Stimulated activated CD8-positive, alpha-beta memory T cell treated with anti-CD3 and anti-CD28 coated beads, Interleukin-2, amount 100 ng/mL, for 48 hours (primary cell): ENCODE data around the gene EMC1.
"Not testable (repeated sequence)": the region's sequence is repeated elsewhere in the genome, so short reads cannot be mapped to it uniquely, and the experiment has no call there.

Experiments used
- DNase-seq, 2 donors: peaks; one replicate each; pipeline ENCODE4 v3.0.0-alpha.2; 2020; ENCODE audit warnings: low read depth in 2 of 2

EMC1 gene

DNA sequence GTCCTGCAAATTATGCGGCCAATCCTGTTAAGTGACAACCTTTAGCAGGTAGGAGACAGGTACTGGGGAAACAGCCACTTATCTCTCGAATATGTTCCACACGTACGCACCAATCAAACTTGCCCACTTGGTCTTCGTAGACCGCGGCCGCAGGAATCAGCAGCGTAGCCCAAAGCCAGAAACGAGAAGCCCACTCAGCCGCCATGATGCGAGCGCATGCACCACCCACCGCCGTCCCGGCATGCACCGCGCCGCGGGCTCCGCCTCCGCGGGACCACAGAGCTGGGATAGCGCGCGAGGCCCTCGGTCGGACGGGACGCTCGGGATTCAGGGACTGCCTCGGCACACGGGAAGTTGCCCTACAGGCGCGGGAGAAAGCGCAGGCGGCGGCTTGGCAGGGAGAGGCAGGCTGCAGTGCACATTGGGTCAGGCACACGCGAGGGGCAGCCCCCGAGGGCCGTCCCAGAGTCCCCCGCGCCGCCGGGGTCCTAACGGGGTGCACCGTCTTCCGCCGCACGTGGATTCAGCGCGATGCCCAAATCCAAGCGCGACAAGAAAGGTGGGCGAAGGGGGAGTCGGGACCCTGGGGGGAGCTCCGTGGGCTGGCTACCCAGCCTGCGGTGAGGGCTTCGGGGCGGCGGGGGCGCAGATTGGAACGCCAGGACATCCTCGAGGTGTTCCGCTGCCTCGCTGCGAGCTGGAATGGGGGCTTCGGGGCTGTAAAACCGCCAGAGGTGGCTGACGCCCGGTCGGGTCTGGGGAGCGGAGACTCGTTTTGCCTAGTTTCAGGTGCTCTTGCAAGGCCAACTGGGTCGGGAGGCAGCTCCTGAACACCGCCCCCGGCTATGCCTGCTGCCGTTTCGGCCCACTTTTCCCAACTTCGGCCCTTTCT lies at the start of gene EMC1, which contains the start of gene MRTO4:
Gene EMC1 (minus strand): TSS at position 220 of the 892 bp plus-strand sequence. CDS start 15 bp downstream, at position 205.
Gene MRTO4 (plus strand): TSS at position 501 of the 892 bp plus-strand sequence. CDS start 31 bp downstream, at position 532.
- DNase-seq = peak; percentile 85 to 93

DNA sequence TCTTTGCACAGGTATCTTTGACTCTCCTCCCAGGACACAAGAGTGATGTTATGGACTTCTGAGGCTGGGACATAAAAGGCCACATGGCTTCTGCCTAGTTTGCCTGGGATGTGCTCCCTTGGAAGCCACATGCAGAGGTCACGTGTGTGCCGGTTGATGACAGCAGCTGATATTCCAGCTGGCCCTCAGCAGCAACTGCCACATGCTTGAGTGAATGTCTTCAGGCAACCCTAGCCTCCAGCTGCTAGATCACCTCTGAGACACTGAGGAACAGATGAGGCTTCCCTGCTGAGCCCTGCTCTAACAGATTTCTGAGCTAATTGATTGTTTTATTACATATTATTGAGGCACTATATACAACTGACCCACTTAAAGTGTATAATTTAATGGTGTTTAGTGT lies 48.9 kb upstream of the EMC1 start:
- DNase-seq = no peak

DNA sequence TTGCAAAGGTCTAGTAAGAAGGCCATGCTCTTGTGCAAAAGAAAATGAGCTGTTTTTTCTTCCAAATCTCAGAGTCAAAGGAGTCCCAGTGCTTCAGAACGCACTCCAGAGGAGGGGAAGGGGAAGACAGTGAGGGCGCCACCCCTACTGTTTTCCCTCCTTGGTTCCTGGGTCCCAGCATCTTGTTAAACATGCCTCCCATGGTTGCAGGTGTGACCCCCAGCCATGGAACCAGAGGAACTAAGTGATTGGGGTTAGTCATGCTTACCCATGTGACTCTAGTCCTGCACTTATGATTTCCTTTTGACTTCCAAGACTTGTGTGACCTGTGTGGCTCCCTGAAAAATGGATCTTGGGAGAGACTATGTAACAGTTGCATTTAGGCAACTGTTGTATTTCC lies 43.3 kb upstream of the EMC1 start:
- no peak for DNase-seq

DNA sequence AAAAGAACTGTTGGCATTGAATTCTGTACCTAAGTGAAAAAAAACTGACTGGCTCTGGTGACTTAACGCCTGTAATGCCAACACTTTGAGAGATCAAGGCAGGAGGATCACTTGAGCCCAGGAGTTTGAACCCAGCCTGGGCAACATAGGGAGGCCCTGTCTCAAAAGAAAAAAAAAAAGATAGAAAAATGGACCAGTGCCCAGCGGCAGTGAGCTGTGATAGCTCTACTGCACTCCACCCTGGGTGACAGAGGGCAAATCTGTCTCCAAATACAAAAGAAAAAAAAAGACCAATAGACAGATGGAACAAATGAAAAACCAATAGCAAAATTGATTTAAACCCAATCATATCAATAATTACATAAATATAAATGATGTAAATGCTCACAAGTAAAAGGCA lies 37.9 kb upstream of the EMC1 start:
- no peak for DNase-seq

DNA sequence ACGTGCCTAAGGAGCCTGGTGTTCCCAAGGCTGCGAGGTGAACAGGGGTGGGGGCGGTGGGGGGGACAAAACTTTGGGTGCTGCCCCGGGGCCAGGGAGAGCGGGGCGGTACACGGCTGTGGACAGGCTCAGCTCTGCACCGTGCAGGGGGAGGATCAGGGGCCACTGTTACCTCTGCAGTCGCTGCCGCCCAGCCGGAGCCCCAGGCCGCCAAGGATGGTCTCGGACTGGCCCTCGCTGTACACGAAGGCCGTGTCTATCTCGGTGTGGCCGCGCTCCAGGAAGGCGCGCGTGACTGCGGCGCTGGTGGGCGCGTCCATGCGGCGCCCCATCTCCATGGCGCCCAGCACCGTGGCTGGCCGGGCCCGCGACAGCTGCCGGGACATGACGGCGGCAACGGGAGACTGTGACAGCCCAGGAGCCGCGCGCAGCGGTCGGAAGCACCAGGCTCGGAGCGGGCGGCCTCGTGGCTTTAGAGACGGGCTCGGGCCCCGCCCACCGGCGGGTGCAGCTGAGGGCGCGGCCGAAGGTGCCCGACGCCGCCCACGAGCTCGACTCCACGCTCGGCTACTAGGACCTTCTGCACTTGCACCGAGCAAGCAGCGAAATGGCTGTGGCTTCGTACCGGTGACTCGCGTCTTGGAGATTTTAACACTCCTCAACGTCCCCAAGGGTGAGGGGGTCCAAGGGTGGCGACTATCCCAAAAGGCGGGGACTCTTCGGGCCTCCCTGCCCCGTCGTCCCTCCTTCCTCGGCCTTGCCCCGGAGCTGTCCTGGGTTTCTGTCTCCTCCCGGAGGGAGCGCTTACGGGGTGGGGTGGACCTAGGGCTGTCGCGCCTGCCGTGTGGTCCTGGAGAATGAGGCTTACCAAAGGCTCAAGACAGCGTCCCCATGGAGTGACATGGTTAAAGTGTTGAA lies 37.3 kb upstream of the EMC1 start, which contains the start of gene AKR7A3:
Gene AKR7A3 (minus strand): TSS at position 447 of the 918 bp plus-strand sequence. CDS start 61 bp downstream, at position 386.
- DNase-seq = peak; percentile 48 to 65

DNA sequence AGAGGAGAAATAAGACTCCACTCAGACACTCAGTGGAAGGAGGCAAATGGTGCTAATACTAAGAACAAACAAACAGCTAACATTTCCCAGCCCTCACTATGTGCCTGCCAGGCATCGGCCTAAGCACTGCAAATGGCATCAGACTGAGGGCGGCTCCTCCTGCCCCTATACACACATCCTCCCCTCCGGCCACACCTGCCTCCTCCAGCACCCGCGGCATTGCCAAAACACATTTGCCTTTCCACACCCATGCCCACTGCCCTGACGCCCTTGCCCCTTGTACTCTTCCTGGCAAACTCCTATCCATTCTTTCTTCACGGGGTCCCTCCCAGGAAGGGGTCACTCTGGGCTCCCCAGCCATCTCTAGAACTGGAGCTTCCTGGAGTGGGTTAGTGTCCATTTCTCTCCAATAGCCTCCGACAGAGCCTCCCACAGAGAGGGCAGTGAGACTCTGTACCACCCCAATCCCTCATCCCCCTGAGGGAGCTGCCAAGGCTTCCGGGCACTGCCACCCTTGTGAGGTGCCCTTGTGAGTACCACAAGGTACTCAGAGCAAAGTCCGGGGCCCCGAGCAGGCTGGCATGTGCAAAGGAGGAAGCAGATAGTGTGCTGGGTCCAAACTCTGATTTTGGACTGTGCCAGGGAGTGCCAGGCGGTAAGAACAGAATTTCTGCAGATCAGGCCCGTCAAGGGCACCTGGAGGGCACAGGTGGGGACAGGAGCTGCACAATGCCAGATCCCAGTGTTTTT lies 36.3 kb upstream of the EMC1 start:
- no peak for DNase-seq

DNA sequence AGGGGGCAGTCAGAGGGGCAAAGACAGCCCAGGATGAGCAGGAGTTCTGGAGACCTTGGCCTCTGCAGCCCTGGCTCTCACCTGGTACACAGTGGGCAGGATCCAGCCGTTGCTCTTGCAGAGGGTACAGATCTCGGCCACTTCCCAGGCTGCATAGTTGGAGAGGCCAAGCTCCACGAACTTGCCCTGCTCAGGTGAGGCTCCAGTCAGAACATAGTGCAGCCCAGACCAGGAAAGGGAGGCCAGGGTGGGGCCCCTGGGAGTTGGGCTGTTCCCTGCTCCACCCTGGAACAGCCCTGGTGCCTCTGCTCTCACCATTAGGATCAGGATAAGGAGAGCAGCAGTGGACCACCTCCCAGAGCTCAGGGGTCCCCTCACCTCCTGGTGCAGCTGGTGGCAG lies 34.5 kb upstream of the EMC1 start:
- not testable (repeated sequence) for DNase-seq

DNA sequence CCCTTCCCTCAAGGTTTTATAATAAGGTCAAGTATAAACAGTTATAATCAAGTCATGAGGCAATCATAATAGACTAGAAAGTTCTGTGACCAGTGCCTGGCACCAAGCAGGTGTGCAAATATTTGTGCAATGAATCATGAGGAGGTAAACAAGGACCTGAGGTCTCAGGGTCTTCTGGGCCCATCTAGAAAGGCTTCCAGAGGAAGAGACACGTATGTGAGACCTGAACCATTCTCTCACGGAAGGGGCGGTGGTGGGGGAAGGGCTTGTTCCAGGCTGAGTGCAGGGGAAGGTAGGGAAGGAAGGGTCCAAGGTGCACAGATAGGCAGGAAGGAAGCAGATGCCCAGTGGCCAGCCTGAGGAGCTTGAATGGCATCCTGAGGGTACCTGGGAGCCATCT lies 34.0 kb upstream of the EMC1 start:
- not testable (repeated sequence) for DNase-seq

DNA sequence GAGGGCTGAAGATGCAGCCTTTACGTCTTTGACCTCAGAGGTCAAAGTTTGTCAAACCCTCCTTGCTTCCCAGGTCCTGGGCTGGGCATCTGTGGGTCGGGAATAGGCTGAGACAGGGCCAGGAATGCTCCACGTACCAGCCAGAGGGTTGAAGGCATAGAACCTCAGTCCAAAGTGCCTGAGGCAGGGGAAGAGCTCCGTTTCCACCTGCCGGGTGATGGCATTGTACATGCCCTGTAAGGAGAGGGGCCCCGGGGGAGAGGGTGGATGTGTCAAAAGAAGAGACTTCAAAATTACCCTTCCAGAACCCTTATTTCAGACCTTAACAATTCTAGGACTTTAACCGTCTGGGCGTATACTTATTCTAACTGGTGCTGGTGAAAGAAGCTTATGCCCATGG lies 33.6 kb upstream of the EMC1 start:
- no peak for DNase-seq

DNA sequence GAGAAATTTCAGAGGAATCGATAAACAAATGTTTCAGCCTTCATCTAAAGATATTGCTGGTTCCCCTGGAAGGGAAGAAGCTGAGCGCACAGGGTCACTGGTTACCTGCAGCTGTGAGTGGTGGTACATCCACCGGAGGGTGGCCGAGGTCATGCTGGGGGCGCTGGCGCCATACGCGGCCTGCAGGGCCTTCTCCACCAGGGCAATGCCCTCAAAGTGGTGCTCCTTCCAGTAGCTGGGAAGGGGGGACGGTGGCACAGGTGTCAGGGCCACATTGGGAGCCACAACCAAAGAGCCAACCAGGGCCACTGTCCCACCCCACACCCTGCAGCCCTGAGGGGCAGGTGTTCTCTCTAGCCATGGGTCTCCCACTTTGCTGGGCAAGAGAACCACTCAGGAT lies 32.6 kb upstream of the EMC1 start:
- DNase-seq = no peak

DNA sequence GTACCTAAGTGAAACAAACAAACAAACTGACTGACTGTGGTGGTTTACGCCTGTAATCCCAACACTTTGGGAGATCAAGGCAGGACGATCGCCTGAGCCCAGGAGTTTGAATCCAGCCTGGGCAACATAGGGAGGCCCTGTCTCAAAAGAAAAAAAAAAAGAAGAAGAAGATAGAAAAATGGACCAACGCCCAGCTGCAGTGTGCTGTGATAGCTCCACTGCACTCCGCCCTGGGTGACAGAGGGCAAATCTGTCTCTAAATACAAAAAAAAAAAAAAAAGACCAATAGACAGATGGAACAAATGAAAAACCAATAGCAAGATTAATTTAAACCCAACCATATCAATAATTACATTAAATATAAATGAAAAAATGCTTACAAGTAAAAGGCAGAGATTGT lies 23.3 kb upstream of the EMC1 start:
- no peak for DNase-seq

DNA sequence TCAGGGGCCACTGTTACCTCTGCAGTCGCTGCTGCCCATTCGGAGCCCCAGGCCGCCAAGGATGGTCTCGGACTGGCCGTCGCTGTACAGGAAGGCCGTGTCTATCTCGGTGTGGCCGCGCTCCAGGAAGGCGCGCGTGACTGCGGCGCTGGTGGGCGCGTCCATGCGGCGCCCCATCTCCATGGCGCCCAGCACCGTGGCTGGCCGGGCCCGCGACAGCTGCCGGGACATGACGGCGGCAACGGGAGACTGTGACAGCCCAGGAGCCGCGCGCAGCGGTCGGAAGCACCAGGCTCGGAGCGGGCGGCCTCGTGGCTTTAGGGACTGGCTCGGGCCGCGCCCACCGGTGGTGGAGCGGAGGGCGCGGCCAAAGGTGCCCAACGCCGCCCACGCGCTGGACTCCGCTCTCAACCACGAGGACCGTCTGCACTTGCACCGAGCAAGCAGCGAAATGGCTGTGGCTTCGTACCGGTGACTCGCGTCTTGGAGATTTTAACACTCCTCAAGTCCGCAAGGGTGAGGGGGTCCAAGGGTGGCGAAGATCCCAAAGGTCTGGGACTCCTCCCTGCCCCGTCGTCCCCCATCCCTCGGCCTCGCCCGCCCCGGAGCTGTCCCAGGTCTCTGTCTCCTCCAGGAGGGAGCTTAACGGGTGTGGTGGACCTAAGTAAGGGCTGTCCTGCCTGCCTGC lies 22.7 kb upstream of the EMC1 start:
- not testable (repeated sequence) for DNase-seq

DNA sequence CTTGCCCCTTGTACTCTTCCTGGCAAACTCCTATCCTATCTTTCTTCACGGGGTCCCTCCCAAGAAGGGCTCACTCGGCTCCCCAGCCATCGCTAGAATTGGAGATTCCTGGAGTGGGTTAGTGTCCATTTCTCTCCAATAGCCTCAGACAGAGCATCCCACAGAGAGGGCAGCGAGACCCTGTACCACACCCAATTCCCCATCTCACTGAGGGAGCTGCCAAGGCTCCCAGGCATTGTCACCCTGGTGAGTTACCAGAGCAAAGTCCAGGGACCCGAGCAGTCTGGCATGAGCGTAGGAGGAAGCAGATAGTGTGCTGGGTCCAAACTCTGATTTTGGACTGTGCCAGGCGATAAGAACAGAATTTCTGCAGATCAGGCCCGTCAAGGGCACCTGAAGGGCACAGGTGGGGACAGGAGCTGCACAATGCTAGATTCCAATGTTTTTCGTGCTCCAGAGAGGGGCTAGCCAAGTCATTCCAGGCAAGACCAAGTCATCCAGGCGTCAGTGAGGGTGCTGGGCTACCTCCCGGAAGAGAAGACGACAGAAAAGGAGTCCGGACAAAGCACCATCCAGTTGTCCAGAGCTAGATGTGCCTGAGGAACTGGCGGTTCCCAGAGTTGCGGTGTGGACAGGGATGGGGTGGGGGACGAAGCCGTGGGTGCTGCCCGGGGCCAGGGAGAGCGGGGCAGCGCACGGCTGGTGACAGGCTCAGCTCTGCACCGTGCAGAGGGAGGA lies 22.0 kb upstream of the EMC1 start:
- DNase-seq = no peak

DNA sequence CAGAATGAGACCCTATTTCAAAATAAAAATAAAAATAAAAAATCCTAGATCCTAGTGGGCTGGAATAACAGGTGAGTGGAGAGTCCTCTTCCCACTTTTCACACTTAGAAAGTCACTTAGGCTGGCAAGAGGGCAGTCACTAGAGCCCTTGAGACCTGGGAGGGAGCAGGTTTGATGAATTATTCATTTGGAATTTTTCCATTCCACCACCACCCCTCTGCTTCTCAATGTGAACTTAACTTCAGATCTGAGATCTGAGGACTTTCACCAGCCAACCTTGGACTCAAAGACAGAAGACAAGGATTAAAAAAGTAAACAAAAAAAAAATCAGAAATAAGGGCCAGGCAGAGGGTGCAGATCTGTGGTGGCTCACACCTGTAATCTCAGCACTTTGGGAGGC lies 20.7 kb upstream of the EMC1 start:
- no peak for DNase-seq

DNA sequence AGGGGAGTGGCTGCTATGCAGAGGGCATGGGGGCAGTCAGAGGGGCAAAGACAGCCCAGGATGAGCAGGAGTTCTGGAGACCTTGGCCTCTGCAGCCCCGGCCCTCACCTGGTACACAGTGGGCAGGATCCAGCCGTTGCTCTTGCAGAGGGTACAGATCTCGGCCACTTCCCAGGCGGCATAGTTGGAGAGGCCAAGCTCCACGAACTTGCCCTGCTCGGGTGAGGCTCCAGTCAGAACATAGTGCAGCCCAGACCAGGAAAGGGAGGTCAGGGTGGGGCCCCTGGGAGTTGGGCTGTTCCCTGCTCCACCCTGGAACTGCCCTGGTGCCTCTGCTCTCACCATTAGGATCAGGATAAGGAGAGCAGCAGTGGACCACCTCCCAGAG lies 19.0 kb upstream of the EMC1 start:
- not testable (repeated sequence) for DNase-seq

DNA sequence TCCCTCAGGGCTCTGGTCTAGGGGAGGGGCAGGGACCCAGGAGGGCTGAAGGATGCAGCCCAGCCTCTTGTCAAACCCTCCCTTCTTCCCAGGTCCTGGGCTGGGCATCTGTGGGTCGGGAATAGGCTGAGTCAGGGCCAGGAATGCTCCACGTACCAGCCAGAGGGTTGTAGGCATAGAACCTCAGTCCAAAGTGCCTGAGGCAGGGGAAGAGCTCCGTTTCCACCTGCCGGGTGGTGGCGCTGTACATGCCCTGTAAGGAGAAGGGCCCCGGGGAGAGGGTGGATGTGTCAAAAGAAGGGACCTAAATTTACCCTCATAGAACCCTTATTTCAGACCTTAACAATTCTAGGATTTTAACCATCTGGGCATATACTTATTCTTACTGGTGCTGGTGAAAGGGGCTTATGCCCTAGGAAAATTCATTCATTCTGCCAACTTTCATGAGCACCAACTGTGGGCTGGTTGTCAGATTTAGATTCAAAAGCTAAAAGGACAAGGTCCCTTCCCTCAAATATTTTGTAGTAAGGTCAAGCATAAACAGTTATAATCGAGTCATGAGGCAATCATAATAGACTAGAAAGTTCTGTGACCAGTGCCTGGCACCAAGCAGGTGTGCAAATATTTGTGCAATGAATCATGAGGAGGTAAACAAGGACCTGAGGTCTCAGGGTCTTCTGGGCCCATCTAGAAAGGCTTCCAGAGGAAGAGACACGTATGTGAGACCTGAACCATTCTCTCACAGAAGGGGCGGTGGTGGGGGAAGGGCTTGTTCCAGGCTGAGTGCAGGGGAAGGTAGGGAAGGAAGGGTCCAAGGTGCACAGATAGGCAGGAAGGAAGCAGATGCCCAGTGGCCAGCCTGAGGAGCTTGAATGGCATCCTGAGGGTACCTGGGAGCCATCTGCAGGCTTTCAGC lies 18.4 kb upstream of the EMC1 start:
- not testable (repeated sequence) for DNase-seq

DNA sequence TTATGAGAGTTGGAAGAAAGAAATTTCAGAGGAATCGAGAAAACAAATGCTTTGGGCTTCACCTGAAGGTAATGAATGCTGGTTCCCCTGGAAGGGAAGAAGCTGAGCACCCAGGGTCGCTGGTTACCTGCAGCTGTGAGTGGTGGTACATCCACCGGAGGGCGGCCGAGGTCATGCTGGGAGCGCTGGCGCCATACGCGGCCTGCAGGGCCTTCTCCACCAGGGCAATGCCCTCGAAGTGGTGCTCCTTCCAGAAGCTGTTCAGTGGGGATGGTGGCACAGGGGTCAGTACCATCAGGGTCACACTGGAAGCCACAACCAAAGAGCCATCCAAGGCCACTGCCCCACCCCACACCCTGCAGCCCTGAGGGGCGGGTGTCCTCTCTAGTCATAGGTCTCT lies 17.1 kb upstream of the EMC1 start:
- DNase-seq = no peak

DNA sequence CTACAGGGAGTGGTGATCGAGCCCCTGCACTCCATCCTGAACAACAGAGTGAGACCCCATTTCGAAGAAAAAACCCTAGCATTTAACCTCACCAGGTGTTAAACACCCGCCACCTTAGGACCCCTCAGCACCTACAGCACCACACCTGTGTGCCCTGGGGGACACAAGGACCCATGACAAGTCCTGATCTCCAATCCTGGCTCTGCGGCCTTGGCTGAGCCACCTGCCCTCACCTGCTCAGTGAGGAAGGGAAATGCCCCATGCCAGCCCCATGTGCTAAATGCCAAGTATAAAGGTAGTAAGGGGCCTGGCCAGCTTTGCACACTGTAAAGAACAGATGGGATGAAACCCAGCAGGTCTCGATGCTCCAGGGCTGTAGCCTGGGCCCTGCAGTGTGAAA lies 11.4 kb upstream of the EMC1 start:
- no peak for DNase-seq

DNA sequence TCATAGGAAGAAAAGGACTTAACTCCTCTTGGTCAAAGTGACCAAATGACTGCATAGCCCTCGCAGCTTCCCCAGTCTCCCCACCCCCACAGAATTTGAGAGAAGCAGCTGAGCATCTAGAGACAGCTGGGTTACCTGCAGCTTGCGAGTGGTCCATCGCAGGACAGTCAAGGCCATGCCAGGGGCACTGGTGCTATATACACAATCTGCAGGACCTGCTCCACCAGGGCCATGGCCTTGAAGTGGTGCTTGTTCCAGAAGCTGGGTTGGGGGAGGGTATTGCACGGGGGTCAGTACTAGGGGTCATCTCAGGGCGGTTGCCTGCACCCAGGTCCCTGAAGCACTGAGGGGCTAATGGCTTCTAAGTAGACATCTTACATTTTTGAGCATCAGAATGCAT lies 10.7 kb upstream of the EMC1 start:
- DNase-seq = no peak
